PC-3 (cell line): ENCODE data around the gene TTYH2. TPM values are rescaled to one million over a fixed set of nuclear protein-coding genes. Genes with fewer than 3 reads are reported as not detected.

Experiments used
- ATAC-seq: fragments of 200-7000 bp; cut with Tn5 transposase; 2 replicates; pipeline ENCODE4 v1.9.1; 2020; ENCODE audit warnings: mild to moderate bottlenecking, moderate library complexity
- BruUV-seq: library from RNA; stranded (reverse); fragments of 400-500 nt; replicated peaks from 2 replicates; lab custom pipeline; 2021; lab: Mats Ljungman, UMichigan
- CTCF ChIA-PET: fragments of 300-600 bp; sonication (Branson Sonifier 250); formaldehyde crosslinking; loops from one replicate; lab custom pipeline; 2022; ENCODE audit warnings: antibody characterized with exemption; lab: Charles Lee
- POLR2A ChIA-PET: fragments of 300-600 bp; sonication (Branson Sonifier 250); formaldehyde crosslinking; loops from one replicate; lab custom pipeline; 2022; ENCODE audit warnings: antibody characterized with exemption; ENCODE audit not compliant: unreplicated experiment; lab: Charles Lee
- DNase-seq: peaks from one replicate; pipeline ENCODE4 v3.0.0-alpha.2; 2015
- H2AFZ ChIP-seq: fragments of 300-600 bp; sonication (generic); 2 replicates; pipeline ENCODE4 v1.6.0; 2016; ENCODE audit warnings: antibody characterized with exemption, low read length
- H3F3A ChIP-seq: fragments of 300-600 bp; sonication (generic); one replicate; pipeline ENCODE4 v1.6.0; 2017; ENCODE audit warnings: antibody characterized with exemption, low read length, control low read depth, mild to moderate bottlenecking; ENCODE audit not compliant: unreplicated experiment
- H3K27ac ChIP-seq: fragments of 300-600 bp; sonication (generic); 2 replicates; pipeline ENCODE4 v1.5.1; 2016; ENCODE audit warnings: mild to moderate bottlenecking, low read length
- H3K27me3 ChIP-seq: fragments of 300-600 bp; sonication (generic); 2 replicates; pipeline ENCODE4 v1.6.1; 2016; ENCODE audit warnings: low read length, mixed read lengths
- H3K36me3 ChIP-seq: fragments of 300-600 bp; sonication (generic); 2 replicates; pipeline ENCODE4 v1.6.1; 2016; ENCODE audit warnings: low read depth, mixed run types, low read length, mixed read lengths
- H3K4me1 ChIP-seq: fragments of 300-600 bp; sonication (generic); 2 replicates; pipeline ENCODE4 v1.5.1; 2016; ENCODE audit warnings: low read length; ENCODE audit not compliant: insufficient read depth
- H3K4me2 ChIP-seq: fragments of 300-600 bp; sonication (generic); 2 replicates; pipeline ENCODE4 v1.6.0; 2016; ENCODE audit warnings: low read length
- H3K4me3 ChIP-seq: fragments of 300-600 bp; sonication (generic); 2 replicates; pipeline ENCODE4 v1.5.1; 2016; ENCODE audit warnings: mild to moderate bottlenecking, low read length, mixed read lengths
- H3K79me2 ChIP-seq: fragments of 300-600 bp; sonication (generic); 2 replicates; pipeline ENCODE4 v1.6.1; 2017; ENCODE audit warnings: low read length, mixed read lengths
- H3K9ac ChIP-seq: fragments of 300-600 bp; sonication (generic); 2 replicates; pipeline ENCODE4 v1.6.0; 2016; ENCODE audit warnings: mild to moderate bottlenecking, low read length
- H3K9me2 ChIP-seq: fragments of 300-600 bp; sonication (generic); replicated peaks from 2 replicates; pipeline ENCODE4 v1.6.1; 2016; ENCODE audit warnings: mixed run types, low read length, mixed read lengths
- H3K9me3 ChIP-seq: fragments of 300-600 bp; sonication (generic); 2 replicates; pipeline ENCODE4 v1.6.1; 2016; ENCODE audit warnings: low read length, mixed read lengths
- H4K20me1 ChIP-seq: fragments of 300-600 bp; sonication (generic); 2 replicates; pipeline ENCODE4 v1.6.1; 2016; ENCODE audit warnings: low read length, mixed read lengths
- EZH2 ChIP-seq: fragments of 300-600 bp; sonication (generic); IDR thresholded peaks from one replicate; pipeline ENCODE4 v1.6.1; 2017; ENCODE audit warnings: antibody characterized with exemption, mild to moderate bottlenecking, low read length; ENCODE audit not compliant: unreplicated experiment
- EZH2phosphoT487 ChIP-seq: fragments of 300-600 bp; sonication (generic); IDR thresholded peaks from 2 replicates; pipeline ENCODE4 v1.6.1; 2018; ENCODE audit warnings: mild to moderate bottlenecking, antibody characterized with exemption, low read length, borderline replicate concordance
- intact Hi-C: fragments of 100-400 bp; cut with micrococcal nuclease; formaldehyde crosslinking; loops from 2 replicates; pipeline ENCODE4 v1.9.0; 2023
- total RNA-seq: library from RNA; depleted of rRNA; stranded (reverse); fragments of >200 nt; gene quantifications from 2 replicates; pipeline ENCODE4 v1.2.3, GENCODE V29; 2014
- TF ChIP-seq, protein P1 (sequence below): fragments of 300-600 bp; sonication (generic); conservative IDR thresholded peaks from 2 replicates; pipeline ENCODE4 v1.5.1; 2017; ENCODE audit warnings: antibody characterized with exemption, low read depth, mild to moderate bottlenecking, low read length

TTYH2 gene
- total RNA-seq, 1 experiment from 2014 or later = 17.6 TPM

DNA sequence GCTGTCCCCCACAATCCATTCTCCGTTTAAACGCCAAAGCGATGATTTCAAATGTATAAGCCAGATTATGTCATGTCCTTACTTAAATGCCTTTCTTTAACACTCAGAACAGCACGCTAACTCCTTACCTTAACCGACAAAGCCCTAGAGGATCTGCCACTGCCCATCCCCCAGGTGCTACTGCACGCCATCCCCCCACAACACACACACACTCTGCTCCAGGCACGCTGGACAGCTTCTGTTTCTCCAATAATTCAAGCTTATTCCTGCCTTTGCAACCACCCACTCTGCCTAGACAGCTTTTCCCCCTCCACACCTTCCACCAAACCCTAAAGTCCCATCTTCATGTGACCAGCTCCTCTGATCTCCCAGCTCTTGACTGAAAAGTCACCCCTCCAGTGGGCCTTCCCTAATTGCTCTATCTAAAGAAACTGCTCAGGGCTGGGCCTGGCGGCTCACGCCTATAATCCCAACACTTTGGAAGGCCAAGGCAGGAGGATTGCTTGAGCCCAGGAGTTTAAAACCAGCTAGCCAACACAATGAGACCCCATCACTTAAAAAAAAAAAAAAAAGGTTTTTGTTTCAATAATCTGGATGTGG is 48.8 kb upstream of the TTYH2 start:
- Histone ChIP-seq H3K36me3 (no peaks in the 10 kb centered on the region), H3K27ac (no peak overlapping the region), H3K4me2 (no peak overlapping the region), H3K4me3 (no peak overlapping the region), H3K27me3 (peaks cover 88% of the 10 kb centered on the region), H3K9me2 (no peaks in the 10 kb centered on the region), H3K9ac (no peak overlapping the region), H3K9me3 (no peaks in the 10 kb centered on the region), H4K20me1 (no peaks in the 10 kb centered on the region), H3K79me2 (no peaks in the 10 kb centered on the region), H3F3A (no peaks in the 10 kb centered on the region), H2AFZ (no peak overlapping the region), H3K4me1 (no peaks in the 10 kb centered on the region)
- intact Hi-C loops = no loop called here
- ChIA-PET CTCF (no interaction called here), POLR2A (no interaction called here)
- ATAC-seq (no peak), DNase-seq (no peak)
- TF ChIP-seq, protein P1, sequence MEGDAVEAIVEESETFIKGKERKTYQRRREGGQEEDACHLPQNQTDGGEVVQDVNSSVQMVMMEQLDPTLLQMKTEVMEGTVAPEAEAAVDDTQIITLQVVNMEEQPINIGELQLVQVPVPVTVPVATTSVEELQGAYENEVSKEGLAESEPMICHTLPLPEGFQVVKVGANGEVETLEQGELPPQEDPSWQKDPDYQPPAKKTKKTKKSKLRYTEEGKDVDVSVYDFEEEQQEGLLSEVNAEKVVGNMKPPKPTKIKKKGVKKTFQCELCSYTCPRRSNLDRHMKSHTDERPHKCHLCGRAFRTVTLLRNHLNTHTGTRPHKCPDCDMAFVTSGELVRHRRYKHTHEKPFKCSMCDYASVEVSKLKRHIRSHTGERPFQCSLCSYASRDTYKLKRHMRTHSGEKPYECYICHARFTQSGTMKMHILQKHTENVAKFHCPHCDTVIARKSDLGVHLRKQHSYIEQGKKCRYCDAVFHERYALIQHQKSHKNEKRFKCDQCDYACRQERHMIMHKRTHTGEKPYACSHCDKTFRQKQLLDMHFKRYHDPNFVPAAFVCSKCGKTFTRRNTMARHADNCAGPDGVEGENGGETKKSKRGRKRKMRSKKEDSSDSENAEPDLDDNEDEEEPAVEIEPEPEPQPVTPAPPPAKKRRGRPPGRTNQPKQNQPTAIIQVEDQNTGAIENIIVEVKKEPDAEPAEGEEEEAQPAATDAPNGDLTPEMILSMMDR = no peak
- TF ChIP-seq EZH2phosphoT487 (no peak), EZH2 (no peak)
- BruUV-seq = no TSS peak

DNA sequence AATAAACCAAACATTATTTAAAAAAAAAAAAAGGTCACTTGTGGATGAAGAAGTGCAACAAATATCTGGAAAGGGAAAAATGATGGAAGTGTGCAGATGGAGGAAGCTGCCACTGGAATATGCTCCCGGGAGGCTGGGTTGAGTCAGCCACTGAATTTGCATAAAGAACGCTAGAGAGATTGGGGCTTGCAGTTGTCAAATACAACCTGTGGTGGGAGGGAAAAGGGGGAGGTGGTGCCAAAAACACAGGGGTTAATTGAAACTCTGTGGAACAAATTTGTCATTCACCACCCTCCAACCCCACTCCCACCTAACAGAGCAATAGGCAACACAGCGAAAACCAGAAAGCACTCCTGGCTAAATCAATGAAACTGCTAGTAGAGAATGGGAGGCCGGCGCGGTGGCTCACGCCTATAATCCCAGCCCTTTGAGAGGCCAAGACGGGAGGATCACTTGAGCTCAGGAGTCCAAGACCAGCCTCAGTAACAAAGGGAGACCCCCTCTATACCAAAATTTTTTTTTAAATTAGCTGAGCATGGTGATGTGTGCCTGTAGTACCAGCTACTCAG is 47.5 kb upstream of the TTYH2 start:
- CTCF ChIA-PET = no interaction called here
- no peak for DNase-seq

More for the DNA sequence above, 47.5 kb upstream of the TTYH2 start:
- TF ChIP-seq EZH2phosphoT487 = no peak
- no peak for TF ChIP-seq EZH2
- TF ChIP-seq, protein P1 = no peak
- no peaks in the 10 kb centered on the region for H3K4me1 ChIP-seq
- peaks cover 89% of the 10 kb centered on the region for H3K27me3 ChIP-seq
- H4K20me1 ChIP-seq = no peaks in the 10 kb centered on the region
- intact Hi-C loops = no loop called here
- H3K9ac ChIP-seq = no peak overlapping the region
- POLR2A ChIA-PET = no interaction called here
- no peak overlapping the region for H3K4me2 ChIP-seq
- no peak overlapping the region for H3K27ac ChIP-seq
- no peaks in the 10 kb centered on the region for H3K9me2 ChIP-seq
- ATAC-seq = no peak
- no peaks in the 10 kb centered on the region for H3K9me3 ChIP-seq
- no peak overlapping the region for H3K4me3 ChIP-seq
- no peak overlapping the region for H2AFZ ChIP-seq
- BruUV-seq = no TSS peak
- no peaks in the 10 kb centered on the region for H3K36me3 ChIP-seq
- H3F3A ChIP-seq = no peaks in the 10 kb centered on the region
- no peaks in the 10 kb centered on the region for H3K79me2 ChIP-seq
